ENCODE measurements around the gene P3H2.
A peak's percentile ranks its signal among the peaks of the same experiment; 100 is the strongest.

The P3H2 gene

DNA sequence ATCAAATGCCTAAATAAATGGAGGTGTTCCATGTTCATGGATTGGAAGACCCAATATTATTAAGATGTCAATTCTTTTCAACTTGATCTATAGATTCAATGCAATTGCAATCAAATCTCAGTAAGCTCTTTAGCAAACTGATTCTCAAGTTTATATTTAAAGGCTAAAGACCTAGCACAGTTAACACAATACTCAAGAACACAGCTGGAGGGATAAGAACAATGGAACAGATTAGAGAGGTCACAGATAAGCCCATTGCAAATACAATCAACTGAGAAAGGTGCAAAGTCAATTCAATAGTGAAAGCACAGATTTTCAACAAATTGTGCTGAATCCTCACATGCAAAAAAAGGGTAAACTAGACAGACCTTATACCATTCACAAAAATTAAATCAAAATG, 198.9 kb downstream of the P3H2 start:
- no peak for DNase-seq (ENCODE audit: low read depth)
- H3K4me3 ChIP-seq (ENCODE audit: low read depth, low read length): no peak overlapping the region
- TF ChIP-seq, protein P1, sequence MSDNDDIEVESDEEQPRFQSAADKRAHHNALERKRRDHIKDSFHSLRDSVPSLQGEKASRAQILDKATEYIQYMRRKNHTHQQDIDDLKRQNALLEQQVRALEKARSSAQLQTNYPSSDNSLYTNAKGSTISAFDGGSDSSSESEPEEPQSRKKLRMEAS (IDR thresholded peaks at IDR 0.05; ENCODE audit: low read depth, low read length): no peak
- TF ChIP-seq POLR2A (IDR thresholded peaks at IDR 0.05; ENCODE audit: extremely low read depth, insufficient read length): no peak
- TF ChIP-seq, protein P2, sequence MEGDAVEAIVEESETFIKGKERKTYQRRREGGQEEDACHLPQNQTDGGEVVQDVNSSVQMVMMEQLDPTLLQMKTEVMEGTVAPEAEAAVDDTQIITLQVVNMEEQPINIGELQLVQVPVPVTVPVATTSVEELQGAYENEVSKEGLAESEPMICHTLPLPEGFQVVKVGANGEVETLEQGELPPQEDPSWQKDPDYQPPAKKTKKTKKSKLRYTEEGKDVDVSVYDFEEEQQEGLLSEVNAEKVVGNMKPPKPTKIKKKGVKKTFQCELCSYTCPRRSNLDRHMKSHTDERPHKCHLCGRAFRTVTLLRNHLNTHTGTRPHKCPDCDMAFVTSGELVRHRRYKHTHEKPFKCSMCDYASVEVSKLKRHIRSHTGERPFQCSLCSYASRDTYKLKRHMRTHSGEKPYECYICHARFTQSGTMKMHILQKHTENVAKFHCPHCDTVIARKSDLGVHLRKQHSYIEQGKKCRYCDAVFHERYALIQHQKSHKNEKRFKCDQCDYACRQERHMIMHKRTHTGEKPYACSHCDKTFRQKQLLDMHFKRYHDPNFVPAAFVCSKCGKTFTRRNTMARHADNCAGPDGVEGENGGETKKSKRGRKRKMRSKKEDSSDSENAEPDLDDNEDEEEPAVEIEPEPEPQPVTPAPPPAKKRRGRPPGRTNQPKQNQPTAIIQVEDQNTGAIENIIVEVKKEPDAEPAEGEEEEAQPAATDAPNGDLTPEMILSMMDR (IDR thresholded peaks at IDR 0.05; ENCODE audit: low read depth, low read length): no peak
- TF ChIP-seq MYC (IDR thresholded peaks at IDR 0.05; ENCODE audit: low read depth, low read length): no peak

DNA sequence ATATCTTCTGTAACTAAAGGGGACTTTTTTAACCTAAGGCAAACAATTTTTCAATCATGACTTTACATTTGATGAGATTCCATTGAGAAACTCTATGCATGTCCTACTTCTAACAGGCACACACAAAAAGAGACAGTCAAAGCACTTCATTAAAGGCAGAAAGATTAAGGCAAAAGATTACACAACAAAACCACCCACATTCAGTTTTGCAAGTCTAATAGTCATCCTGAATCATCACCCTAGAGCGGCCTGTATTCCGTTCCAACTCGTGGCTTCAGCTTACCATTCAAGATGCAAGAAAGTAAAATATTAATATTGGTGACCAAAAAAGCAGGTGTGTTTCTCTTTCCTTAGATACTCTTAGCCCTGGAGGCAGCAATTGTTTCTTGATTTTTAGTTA, 205.9 kb downstream of the P3H2 start:
- H3K4me3 ChIP-seq (ENCODE audit: low read depth, low read length): no peak overlapping the region
- TF ChIP-seq, protein P2 (IDR thresholded peaks at IDR 0.05; ENCODE audit: low read depth, low read length): no peak
- no peak for TF ChIP-seq POLR2A (IDR thresholded peaks at IDR 0.05; ENCODE audit: extremely low read depth, insufficient read length)
- peak; percentile 75 for DNase-seq (ENCODE audit: low read depth)

DNA sequence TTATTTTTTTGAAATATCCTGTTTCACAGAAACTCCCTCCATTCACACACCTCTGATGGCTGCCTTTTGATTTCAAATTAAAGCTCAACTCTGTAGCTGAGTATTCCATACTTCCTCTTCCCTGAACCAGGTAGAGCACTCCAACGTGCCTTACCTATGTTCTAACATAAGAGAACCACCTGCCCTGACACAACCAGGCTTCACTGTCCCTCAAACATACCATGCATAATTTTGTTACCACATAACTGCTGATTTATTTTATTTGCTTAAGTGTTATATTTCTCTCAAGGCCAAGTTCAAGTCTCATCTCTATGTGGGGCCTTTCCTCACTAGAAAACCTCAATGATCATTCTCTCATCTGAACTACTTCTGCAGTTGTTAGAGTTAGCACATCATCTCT, 209.7 kb downstream of the P3H2 start:
- DNase-seq (ENCODE audit: low read depth): no peak
- TF ChIP-seq MYC (IDR thresholded peaks at IDR 0.05; ENCODE audit: low read depth, low read length) (no peak), POLR2A (IDR thresholded peaks at IDR 0.05; ENCODE audit: extremely low read depth, insufficient read length) (no peak)
- TF ChIP-seq, protein P2 (IDR thresholded peaks at IDR 0.05; ENCODE audit: low read depth, low read length): no peak
- TF ChIP-seq, protein P1 (IDR thresholded peaks at IDR 0.05; ENCODE audit: low read depth, low read length): no peak
- H3K4me3 ChIP-seq (ENCODE audit: low read depth, low read length): no peak overlapping the region

DNA sequence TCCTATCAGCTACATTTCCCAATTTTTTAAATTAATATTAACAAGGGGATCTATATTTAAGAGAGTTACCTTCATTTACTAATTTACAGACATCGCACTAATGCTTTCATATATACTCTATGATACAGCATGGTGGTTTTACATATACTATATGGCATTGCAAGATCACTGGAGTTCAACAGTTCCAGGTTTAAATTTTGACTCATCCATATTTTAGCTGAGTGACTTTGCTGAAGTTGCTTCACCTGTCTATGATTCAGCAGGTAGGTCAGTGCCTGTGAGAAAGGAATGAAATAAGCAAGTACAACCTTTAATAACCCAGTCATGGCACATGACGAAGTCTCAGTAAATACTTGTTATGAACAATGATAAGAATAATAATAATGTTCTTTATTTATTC, 211.1 kb downstream of the P3H2 start:
- TF ChIP-seq, protein P2 (IDR thresholded peaks at IDR 0.05; ENCODE audit: low read depth, low read length): no peak
- TF ChIP-seq MYC (IDR thresholded peaks at IDR 0.05; ENCODE audit: low read depth, low read length) (no peak), POLR2A (IDR thresholded peaks at IDR 0.05; ENCODE audit: extremely low read depth, insufficient read length) (no peak)
- TF ChIP-seq, protein P1 (IDR thresholded peaks at IDR 0.05; ENCODE audit: low read depth, low read length): no peak
- DNase-seq (ENCODE audit: low read depth): no peak
- no peak overlapping the region for H3K4me3 ChIP-seq (ENCODE audit: low read depth, low read length)

DNA sequence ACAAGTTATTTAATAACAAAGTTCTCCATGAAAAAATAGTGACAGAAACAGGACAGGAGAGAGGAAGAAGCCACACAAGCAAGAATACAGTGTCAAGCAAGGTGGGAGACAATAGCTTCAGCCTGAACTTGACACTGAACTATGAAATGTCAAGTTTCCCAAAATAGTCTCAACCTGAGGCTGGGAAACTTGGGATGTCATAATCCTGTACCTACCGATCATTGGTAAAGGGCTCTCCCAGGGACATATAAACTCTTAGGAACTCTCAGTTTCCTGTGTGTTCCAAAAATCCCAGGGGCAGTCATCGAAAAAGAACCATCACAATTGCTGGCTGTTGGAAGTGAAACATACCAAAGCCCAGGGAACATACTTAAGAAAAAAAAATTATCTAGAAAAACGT, 211.6 kb downstream of the P3H2 start:
- H3K4me3 ChIP-seq (ENCODE audit: low read depth, low read length): no peak overlapping the region
- TF ChIP-seq, protein P2 (IDR thresholded peaks at IDR 0.05; ENCODE audit: low read depth, low read length): no peak
- TF ChIP-seq MYC (IDR thresholded peaks at IDR 0.05; ENCODE audit: low read depth, low read length) (no peak), POLR2A (IDR thresholded peaks at IDR 0.05; ENCODE audit: extremely low read depth, insufficient read length) (no peak)
- TF ChIP-seq, protein P1 (IDR thresholded peaks at IDR 0.05; ENCODE audit: low read depth, low read length): no peak
- DNase-seq (ENCODE audit: low read depth): no peak

DNA sequence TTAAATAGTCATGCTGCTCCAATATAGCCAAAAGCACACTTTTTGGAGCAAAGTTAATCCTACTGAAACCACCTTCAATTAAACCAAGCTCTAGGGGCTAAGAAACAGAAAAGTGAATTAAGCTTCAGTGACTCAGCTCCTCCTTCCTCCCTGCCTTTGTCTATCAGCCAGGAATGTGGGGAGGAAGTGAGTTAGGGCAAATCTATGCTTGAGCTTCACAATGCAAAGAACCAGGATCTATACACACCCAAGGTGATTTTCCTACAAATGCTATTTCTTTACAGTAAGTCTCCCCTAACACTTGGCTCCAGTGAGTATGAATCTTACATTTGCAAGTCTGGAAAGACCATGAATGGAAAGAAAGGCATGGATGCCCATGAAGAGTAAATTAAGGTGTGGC, 212.1 kb downstream of the P3H2 start:
- H3K4me3 ChIP-seq (ENCODE audit: low read depth, low read length): no peak overlapping the region
- TF ChIP-seq, protein P1 (IDR thresholded peaks at IDR 0.05; ENCODE audit: low read depth, low read length): no peak
- TF ChIP-seq POLR2A (IDR thresholded peaks at IDR 0.05; ENCODE audit: extremely low read depth, insufficient read length) (no peak), MYC (IDR thresholded peaks at IDR 0.05; ENCODE audit: low read depth, low read length) (no peak)
- TF ChIP-seq, protein P2 (IDR thresholded peaks at IDR 0.05; ENCODE audit: low read depth, low read length): no peak
- no peak for DNase-seq (ENCODE audit: low read depth)

All from NB4 (cell line).